Activated CD8-positive, alpha-beta T cell treated with anti-CD3 and anti-CD28 coated beads for 36 hours (primary cell): ENCODE data around the gene ANKDD1A. TPM values are rescaled to one million over a fixed set of nuclear protein-coding genes. Genes with fewer than 3 reads are reported as not detected.

ENCODE experiments used
- ATAC-seq: fragments of 200-7000 bp; cut with Tn5 transposase; one replicate; pipeline ENCODE4 v1.10.0; 2021; ENCODE audit warnings: mild to moderate bottlenecking, moderate library complexity
- CTCF ChIA-PET: fragments of 350-600 bp; sonication (Branson Sonifier 250); formaldehyde crosslinking; loops from one replicate; lab custom pipeline; 2021; ENCODE audit warnings: antibody characterized with exemption; lab: Charles Lee
- POLR2A ChIA-PET: fragments of 350-600 bp; sonication (Branson Sonifier 250); formaldehyde crosslinking; loops from one replicate; lab custom pipeline; 2021; ENCODE audit warnings: antibody characterized with exemption; lab: Charles Lee
- DNase-seq: peaks from one replicate; pipeline ENCODE4 v3.0.0-alpha.2; 2020
- H3K27ac Mint-ChIP-seq: one replicate; pipeline ENCODE4 v1.8.0; 2021; ENCODE audit warnings: mild to moderate bottlenecking, mixed read lengths
- H3K27me3 Mint-ChIP-seq: one replicate; pipeline ENCODE4 v1.8.0; 2021; ENCODE audit warnings: mixed read lengths
- H3K36me3 Mint-ChIP-seq: one replicate; pipeline ENCODE4 v1.8.0; 2021; ENCODE audit warnings: low read depth, mixed read lengths
- H3K4me1 Mint-ChIP-seq: one replicate; pipeline ENCODE4 v1.8.0; 2021; ENCODE audit warnings: low read depth, mixed read lengths
- H3K4me3 Mint-ChIP-seq: one replicate; pipeline ENCODE4 v1.8.0; 2021; ENCODE audit warnings: mild to moderate bottlenecking, moderate library complexity, mixed read lengths
- H3K9me3 Mint-ChIP-seq: one replicate; pipeline ENCODE4 v1.8.0; 2021; ENCODE audit warnings: mixed read lengths
- CTCF ChIP-seq: fragments of 200-600 bp; IDR thresholded peaks from one replicate; pipeline ENCODE4 v1.8.0; 2022; ENCODE audit warnings: antibody characterized with exemption, mild to moderate bottlenecking
- intact Hi-C: fragments of 100-400 bp; cut with micrococcal nuclease; formaldehyde crosslinking; loops from one replicate; pipeline ENCODE4 v1.10.0; 2022
- total RNA-seq, 2 experiments: library from RNA; stranded (reverse); gene quantifications; one replicate each; pipeline ENCODE4 v1.2.3, GENCODE V29; 2021

Gene ANKDD1A
- total RNA-seq, 2 experiments from 2014 or later: 3.4 to 4.3 TPM

- ChIA-PET POLR2A (interaction anchor here (0.9 to 1.4 kb wide), 2 partner anchors 11 to 35 kb away, joined by 3 to 5 read pairs; no protein-coding TSS in a partner anchor), CTCF (interaction anchor here (0.8 to 1.5 kb wide), 3 partner anchors 80 to 201 kb away, joined by 3 to 5 read pairs (median 5); no protein-coding TSS in a partner anchor)
- no peak for TF ChIP-seq CTCF
These were observed 17.0 kb downstream of the ANKDD1A start for GRCh38 chr15:64928626-64929220.

GRCh38 chr15:64930019-64930652 lies 18.4 kb downstream of the ANKDD1A start:
- CTCF ChIA-PET: no interaction called here
- Mint-ChIP-seq H3K4me1 (no peaks in the 10 kb centered on the region), H3K9me3 (no peaks in the 10 kb centered on the region), H3K27me3 (no peaks in the 10 kb centered on the region), H3K36me3 (no peaks in the 10 kb centered on the region), H3K27ac (no peak overlapping the region), H3K4me3 (no peak overlapping the region)
- POLR2A ChIA-PET: no interaction called here
- no peak for DNase-seq
- no peak for ATAC-seq
- TF ChIP-seq CTCF: no peak
- intact Hi-C loops: no loop called here

More at GRCh38 chr15:64928626-64929220, 17.0 kb downstream of the ANKDD1A start:
- ATAC-seq (no peak), DNase-seq (no peak)
- H3K4me1 Mint-ChIP-seq: no peaks in the 10 kb centered on the region
- no peaks in the 10 kb centered on the region for H3K9me3 Mint-ChIP-seq
- H3K4me3 Mint-ChIP-seq: no peak overlapping the region
- H3K36me3 Mint-ChIP-seq: no peaks in the 10 kb centered on the region
- no peaks in the 10 kb centered on the region for H3K27me3 Mint-ChIP-seq
- no peak overlapping the region for H3K27ac Mint-ChIP-seq
- intact Hi-C loops: no loop called here

GRCh38 chr15:64930778-64931371 lies 19.2 kb downstream of the ANKDD1A start:
- TF ChIP-seq CTCF: no peak
- DNase-seq: no peak
- Mint-ChIP-seq H3K4me1 (no peaks in the 10 kb centered on the region), H3K4me3 (no peak overlapping the region), H3K27me3 (no peaks in the 10 kb centered on the region), H3K9me3 (no peaks in the 10 kb centered on the region), H3K36me3 (no peaks in the 10 kb centered on the region), H3K27ac (no peak overlapping the region)
- ATAC-seq: no peak
- POLR2A ChIA-PET: no interaction called here
- intact Hi-C loops: no loop called here
- CTCF ChIA-PET: no interaction called here

GRCh38 chr15:64931381-64931780 lies 19.7 kb downstream of the ANKDD1A start:
- H3K36me3 Mint-ChIP-seq: no peaks in the 10 kb centered on the region
- CTCF ChIA-PET: no interaction called here
- no peaks in the 10 kb centered on the region for H3K4me1 Mint-ChIP-seq
- TF ChIP-seq CTCF: no peak
- intact Hi-C loops: no loop called here
- no peak for ATAC-seq
- POLR2A ChIA-PET: no interaction called here
- no peak overlapping the region for H3K27ac Mint-ChIP-seq
- H3K9me3 Mint-ChIP-seq: no peaks in the 10 kb centered on the region
- no peak overlapping the region for H3K4me3 Mint-ChIP-seq
- no peak for DNase-seq
- no peaks in the 10 kb centered on the region for H3K27me3 Mint-ChIP-seq

GRCh38 chr15:64934023-64934422 lies 22.3 kb downstream of the ANKDD1A start:
- no peak overlapping the region for H3K27ac Mint-ChIP-seq
- no peaks in the 10 kb centered on the region for H3K9me3 Mint-ChIP-seq
- no peaks in the 10 kb centered on the region for H3K4me1 Mint-ChIP-seq
- no peak overlapping the region for H3K4me3 Mint-ChIP-seq
- TF ChIP-seq CTCF: no peak
- no peaks in the 10 kb centered on the region for H3K27me3 Mint-ChIP-seq
- no peak for ATAC-seq
- CTCF ChIA-PET: no interaction called here
- POLR2A ChIA-PET: no interaction called here
- intact Hi-C loops: no loop called here
- DNase-seq: no peak
- no peaks in the 10 kb centered on the region for H3K36me3 Mint-ChIP-seq
